ENCODE data around the gene PPM1E.
"Not testable (repeated sequence)": the region's sequence is repeated elsewhere in the genome, so short reads cannot be mapped to it uniquely, and the experiment has no call there.

PPM1E gene

GRCh38 chr17:58785097-58785496 is 29.4 kb downstream of the PPM1E start:
- no peaks in the 10 kb centered on the region for H3K36me3 ChIP-seq (ENCODE audit: control insufficient read depth, insufficient read depth, low read length)
- no peaks in the 10 kb centered on the region for H3K27me3 ChIP-seq (ENCODE audit: control insufficient read depth, insufficient read depth, low read length)
- no peak overlapping the region for H3K4me3 ChIP-seq (ENCODE audit: low read length)
- no peak overlapping the region for H3K9ac ChIP-seq (ENCODE audit: low read length)
- H3K9me3 ChIP-seq (ENCODE audit: control insufficient read depth, low read length): no peaks in the 10 kb centered on the region
- no peaks in the 10 kb centered on the region for H3K4me1 ChIP-seq (ENCODE audit: control insufficient read depth, insufficient read depth, low read length)

GRCh38 chr17:58786586-58787295 is 31.1 kb downstream of the PPM1E start:
- no peak overlapping the region for H3K9ac ChIP-seq (ENCODE audit: low read length)
- H3K9me3 ChIP-seq (ENCODE audit: control insufficient read depth, low read length): no peaks in the 10 kb centered on the region
- no peaks in the 10 kb centered on the region for H3K27me3 ChIP-seq (ENCODE audit: control insufficient read depth, insufficient read depth, low read length)
- no peaks in the 10 kb centered on the region for H3K36me3 ChIP-seq (ENCODE audit: control insufficient read depth, insufficient read depth, low read length)
- H3K4me3 ChIP-seq (ENCODE audit: low read length): no peak overlapping the region
- H3K4me1 ChIP-seq (ENCODE audit: control insufficient read depth, insufficient read depth, low read length): no peaks in the 10 kb centered on the region

- no peak overlapping the region for H3K9ac ChIP-seq (ENCODE audit: low read length)
- H3K9me3 ChIP-seq (ENCODE audit: control insufficient read depth, low read length): no peaks in the 10 kb centered on the region
- H3K4me3 ChIP-seq (ENCODE audit: low read length): no peak overlapping the region
- H3K27me3 ChIP-seq (ENCODE audit: control insufficient read depth, insufficient read depth, low read length): no peaks in the 10 kb centered on the region
- no peaks in the 10 kb centered on the region for H3K4me1 ChIP-seq (ENCODE audit: control insufficient read depth, insufficient read depth, low read length)
- H3K36me3 ChIP-seq (ENCODE audit: control insufficient read depth, insufficient read depth, low read length): no peaks in the 10 kb centered on the region
Measured at GRCh38 chr17:58788199-58788598, 32.5 kb downstream of the PPM1E start.

- Histone ChIP-seq H3K9ac (ENCODE audit: low read length) (no peak overlapping the region), H3K4me3 (ENCODE audit: low read length) (no peak overlapping the region), H3K9me3 (ENCODE audit: control insufficient read depth, low read length) (no peaks in the 10 kb centered on the region), H3K27me3 (ENCODE audit: control insufficient read depth, insufficient read depth, low read length) (no peaks in the 10 kb centered on the region), H3K36me3 (ENCODE audit: control insufficient read depth, insufficient read depth, low read length) (no peaks in the 10 kb centered on the region), H3K4me1 (ENCODE audit: control insufficient read depth, insufficient read depth, low read length) (no peaks in the 10 kb centered on the region)
Measured at GRCh38 chr17:58789160-58789559, 33.5 kb downstream of the PPM1E start.

- no peaks in the 10 kb centered on the region for H3K4me1 ChIP-seq (ENCODE audit: control insufficient read depth, insufficient read depth, low read length)
- H3K36me3 ChIP-seq (ENCODE audit: control insufficient read depth, insufficient read depth, low read length): no peaks in the 10 kb centered on the region
- H3K9me3 ChIP-seq (ENCODE audit: control insufficient read depth, low read length): no peaks in the 10 kb centered on the region
- H3K9ac ChIP-seq (ENCODE audit: low read length): no peak overlapping the region
- no peaks in the 10 kb centered on the region for H3K27me3 ChIP-seq (ENCODE audit: control insufficient read depth, insufficient read depth, low read length)
- H3K4me3 ChIP-seq (ENCODE audit: low read length): no peak overlapping the region
Measured at GRCh38 chr17:58789831-58790230, 34.2 kb downstream of the PPM1E start.

GRCh38 chr17:58794508-58794907 is 38.9 kb downstream of the PPM1E start:
- H3K36me3 ChIP-seq (ENCODE audit: control insufficient read depth, insufficient read depth, low read length); H3K4me3 ChIP-seq (ENCODE audit: low read length); H3K9ac ChIP-seq (ENCODE audit: low read length); H3K27me3 ChIP-seq (ENCODE audit: control insufficient read depth, insufficient read depth, low read length); H3K9me3 ChIP-seq (ENCODE audit: control insufficient read depth, low read length); H3K4me1 ChIP-seq (ENCODE audit: control insufficient read depth, insufficient read depth, low read length): not testable (repeated sequence)

- Histone ChIP-seq H3K36me3 (ENCODE audit: control insufficient read depth, insufficient read depth, low read length) (no peaks in the 10 kb centered on the region), H3K9ac (ENCODE audit: low read length) (no peak overlapping the region), H3K4me3 (ENCODE audit: low read length) (no peak overlapping the region), H3K27me3 (ENCODE audit: control insufficient read depth, insufficient read depth, low read length) (no peaks in the 10 kb centered on the region), H3K9me3 (ENCODE audit: control insufficient read depth, low read length) (no peaks in the 10 kb centered on the region), H3K4me1 (ENCODE audit: control insufficient read depth, insufficient read depth, low read length) (no peaks in the 10 kb centered on the region)
Measured at GRCh38 chr17:58802188-58802587, 46.5 kb downstream of the PPM1E start.

GRCh38 chr17:58806046-58806445 is 50.4 kb downstream of the PPM1E start:
- Histone ChIP-seq H3K4me3 (ENCODE audit: low read length) (no peak overlapping the region), H3K27me3 (ENCODE audit: control insufficient read depth, insufficient read depth, low read length) (no peaks in the 10 kb centered on the region), H3K36me3 (ENCODE audit: control insufficient read depth, insufficient read depth, low read length) (no peaks in the 10 kb centered on the region), H3K4me1 (ENCODE audit: control insufficient read depth, insufficient read depth, low read length) (no peaks in the 10 kb centered on the region), H3K9me3 (ENCODE audit: control insufficient read depth, low read length) (no peaks in the 10 kb centered on the region), H3K9ac (ENCODE audit: low read length) (no peak overlapping the region)

GRCh38 chr17:58808609-58809563 is 53.2 kb downstream of the PPM1E start:
- no peaks in the 10 kb centered on the region for H3K9me3 ChIP-seq (ENCODE audit: control insufficient read depth, low read length)
- no peak overlapping the region for H3K9ac ChIP-seq (ENCODE audit: low read length)
- no peaks in the 10 kb centered on the region for H3K36me3 ChIP-seq (ENCODE audit: control insufficient read depth, insufficient read depth, low read length)
- no peaks in the 10 kb centered on the region for H3K4me1 ChIP-seq (ENCODE audit: control insufficient read depth, insufficient read depth, low read length)
- no peak overlapping the region for H3K4me3 ChIP-seq (ENCODE audit: low read length)
- H3K27me3 ChIP-seq (ENCODE audit: control insufficient read depth, insufficient read depth, low read length): no peaks in the 10 kb centered on the region

GRCh38 chr17:58809564-58809936 is 53.9 kb downstream of the PPM1E start:
- Histone ChIP-seq H3K4me3 (ENCODE audit: low read length) (no peak overlapping the region), H3K4me1 (ENCODE audit: control insufficient read depth, insufficient read depth, low read length) (no peaks in the 10 kb centered on the region), H3K9ac (ENCODE audit: low read length) (no peak overlapping the region), H3K9me3 (ENCODE audit: control insufficient read depth, low read length) (no peaks in the 10 kb centered on the region), H3K27me3 (ENCODE audit: control insufficient read depth, insufficient read depth, low read length) (no peaks in the 10 kb centered on the region), H3K36me3 (ENCODE audit: control insufficient read depth, insufficient read depth, low read length) (no peaks in the 10 kb centered on the region)

GRCh38 chr17:58811290-58811689 is 55.6 kb downstream of the PPM1E start:
- H3K27me3 ChIP-seq (ENCODE audit: control insufficient read depth, insufficient read depth, low read length): no peaks in the 10 kb centered on the region
- H3K9ac ChIP-seq (ENCODE audit: low read length): no peak overlapping the region
- no peaks in the 10 kb centered on the region for H3K36me3 ChIP-seq (ENCODE audit: control insufficient read depth, insufficient read depth, low read length)
- no peaks in the 10 kb centered on the region for H3K9me3 ChIP-seq (ENCODE audit: control insufficient read depth, low read length)
- H3K4me1 ChIP-seq (ENCODE audit: control insufficient read depth, insufficient read depth, low read length): no peaks in the 10 kb centered on the region
- H3K4me3 ChIP-seq (ENCODE audit: low read length): no peak overlapping the region

GRCh38 chr17:58813712-58814111 is 58.1 kb downstream of the PPM1E start:
- no peaks in the 10 kb centered on the region for H3K27me3 ChIP-seq (ENCODE audit: control insufficient read depth, insufficient read depth, low read length)
- no peaks in the 10 kb centered on the region for H3K9me3 ChIP-seq (ENCODE audit: control insufficient read depth, low read length)
- H3K4me1 ChIP-seq (ENCODE audit: control insufficient read depth, insufficient read depth, low read length): no peaks in the 10 kb centered on the region
- no peak overlapping the region for H3K9ac ChIP-seq (ENCODE audit: low read length)
- no peak overlapping the region for H3K4me3 ChIP-seq (ENCODE audit: low read length)
- H3K36me3 ChIP-seq (ENCODE audit: control insufficient read depth, insufficient read depth, low read length): no peaks in the 10 kb centered on the region

All from mucosa of stomach (tissue), 1 donor.